Caco-2 (cell line): ENCODE results near the gene MIEN1. TPM values are rescaled to one million over a fixed set of nuclear protein-coding genes. Genes with fewer than 3 reads are reported as not detected.

ENCODE experiments used
- BruUV-seq: library from RNA; stranded (reverse); fragments of 400-500 nt; replicated peaks from 2 replicates; lab custom pipeline; 2021; lab: Mats Ljungman, UMichigan
- CTCF ChIA-PET: fragments of 300-600 bp; sonication (Branson Sonifier 250); formaldehyde crosslinking; loops from one replicate; lab custom pipeline; 2022; ENCODE audit warnings: antibody characterized with exemption; lab: Charles Lee
- POLR2A ChIA-PET: fragments of 300-600 bp; sonication (Branson Sonifier 250); formaldehyde crosslinking; loops from one replicate; lab custom pipeline; 2022; ENCODE audit warnings: antibody characterized with exemption; lab: Charles Lee
- DNase-seq, 2 experiments: peaks; one replicate each; pipeline versions ENCODE4 v3.0.0 to v3.0.0-alpha.2; 2020 to 2022
- H3K27me3 ChIP-seq: replicated peaks from 2 replicates; pipeline ENCODE4 v1.6.0; 2011; ENCODE audit warnings: low read length; ENCODE audit not compliant: control insufficient read depth, insufficient read depth
- H3K36me3 ChIP-seq: 2 replicates; pipeline ENCODE4 v1.5.1; 2011; ENCODE audit warnings: low read length; ENCODE audit not compliant: control insufficient read depth, insufficient read depth
- H3K4me1 ChIP-seq: fragments of 250-450 bp; sonication (Bioruptor Pico); 2 replicates; pipeline ENCODE4 v1.5.1; 2020; ENCODE audit warnings: mild to moderate bottlenecking
- H3K4me3 ChIP-seq: 2 replicates; pipeline ENCODE4 v1.5.1; 2011; ENCODE audit warnings: low read depth, mild to moderate bottlenecking, control low read depth, low read length
- H3K9me3 ChIP-seq: fragments of 250-450 bp; sonication (Bioruptor Pico); 2 replicates; pipeline ENCODE4 v1.5.1; 2020; ENCODE audit warnings: mild to moderate bottlenecking, moderate library complexity
- H3K27ac Mint-ChIP-seq: one replicate; pipeline ENCODE4 v1.8.0; 2022; ENCODE audit warnings: mixed read lengths; ENCODE audit not compliant: unreplicated experiment
- H3K27me3 Mint-ChIP-seq: one replicate; pipeline ENCODE4 v1.8.0; 2022; ENCODE audit warnings: mixed read lengths; ENCODE audit not compliant: insufficient read depth, unreplicated experiment
- H3K36me3 Mint-ChIP-seq: one replicate; pipeline ENCODE4 v1.8.0; 2022; ENCODE audit warnings: mild to moderate bottlenecking, mixed read lengths; ENCODE audit not compliant: insufficient read depth, unreplicated experiment
- H3K4me1 Mint-ChIP-seq: one replicate; pipeline ENCODE4 v1.8.0; 2022; ENCODE audit warnings: low read depth, mixed read lengths; ENCODE audit not compliant: unreplicated experiment
- H3K4me3 Mint-ChIP-seq: one replicate; pipeline ENCODE4 v1.8.0; 2022; ENCODE audit warnings: mild to moderate bottlenecking, moderate library complexity, mixed read lengths; ENCODE audit not compliant: unreplicated experiment
- H3K9me3 Mint-ChIP-seq: one replicate; pipeline ENCODE4 v1.8.0; 2022; ENCODE audit warnings: mixed read lengths; ENCODE audit not compliant: unreplicated experiment
- intact Hi-C: fragments of 100-400 bp; cut with micrococcal nuclease; formaldehyde crosslinking; loops from one replicate; pipeline ENCODE4 v1.10.0; 2022; ENCODE audit not compliant: unreplicated experiment
- total RNA-seq: library from RNA; stranded (reverse); gene quantifications from 2 replicates; pipeline ENCODE4 v1.2.3, GENCODE V29; 2022
- TF ChIP-seq, protein P1 (sequence below), 2 experiments: fragments of 200-600 bp in 1 of 2; IDR thresholded peaks; 1 replicate in 1 of 2; 2 replicates in 1 of 2; pipeline versions ENCODE4 v1.5.1 to v1.8.0; 2011 to 2022; ENCODE audit warnings: antibody characterized with exemption in 1 of 2, control low read depth in 1 of 2, inconsistent platforms in 1 of 2, low read depth in 1 of 2, low read length in 1 of 2, mild to moderate bottlenecking in 1 of 2, moderate library complexity in 1 of 2; ENCODE audit not compliant: insufficient read depth in 1 of 2, severe bottlenecking in 1 of 2, unreplicated experiment in 1 of 2

Gene MIEN1
- total RNA-seq, 1 experiment from 2014 or later: 42.9 TPM

DNA sequence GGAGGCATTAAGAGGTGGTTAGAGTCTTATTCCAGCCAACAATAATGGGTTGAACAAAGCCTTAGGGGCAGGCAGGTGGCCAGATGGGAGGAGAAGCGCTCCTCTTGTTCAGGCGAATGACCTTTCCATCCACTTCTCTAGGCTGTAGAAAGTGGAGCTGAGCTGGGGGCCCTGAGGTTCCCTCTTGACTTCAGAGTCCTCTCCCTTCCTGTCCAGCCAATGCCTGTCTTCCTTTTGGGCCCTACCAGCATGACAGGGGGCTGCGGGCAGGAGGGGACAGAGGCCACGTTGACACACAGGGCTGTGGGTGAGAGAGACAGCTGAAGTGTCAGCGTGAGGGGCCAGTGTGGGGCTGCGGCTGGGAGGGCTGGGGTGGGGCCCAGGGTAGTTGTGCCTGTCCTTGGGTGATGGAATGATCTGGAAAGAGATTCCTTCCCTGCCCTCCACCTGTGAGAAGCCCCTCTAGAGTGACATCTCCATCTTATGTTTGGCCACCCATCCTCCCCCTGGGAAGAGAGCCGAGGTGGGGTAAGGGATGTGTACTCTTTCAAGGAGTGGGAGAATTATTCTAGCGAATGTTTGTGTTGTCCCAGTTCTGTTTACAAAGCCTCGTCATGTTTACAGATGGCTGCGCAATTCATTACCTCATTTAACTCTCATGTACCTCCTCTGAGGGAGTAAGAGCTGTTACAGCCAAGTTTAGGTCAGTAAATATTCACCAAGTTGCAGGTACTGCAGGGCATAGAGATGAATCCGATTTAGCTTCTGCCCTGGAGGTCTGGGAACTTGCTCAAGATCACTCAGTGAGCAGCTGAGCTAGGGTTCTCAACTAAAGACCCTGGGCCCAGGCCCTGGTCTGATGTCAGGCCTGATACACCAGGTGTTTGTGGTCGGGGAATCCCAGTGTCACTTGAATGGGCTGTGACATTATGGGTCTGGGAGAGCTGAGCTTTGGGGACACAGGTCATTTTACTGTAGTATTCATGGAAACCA lies 27.1 kb downstream of the MIEN1 start:
- ChIA-PET CTCF (interaction anchor here (0.5 to 0.6 kb wide), 2 partner anchors 18 to 27 kb away, joined by 3 read pairs; no protein-coding TSS in a partner anchor), POLR2A (interaction anchor here (0.6 kb wide), 1 partner anchor 27 kb away, joined by 11 read pairs; no protein-coding TSS in a partner anchor)
- no peak overlapping the region for H3K4me3 ChIP-seq
- no peaks in the 10 kb centered on the region for H3K9me3 ChIP-seq
- H3K27ac Mint-ChIP-seq: no peak overlapping the region
- no TSS peak for BruUV-seq
- no peaks in the 10 kb centered on the region for H3K9me3 Mint-ChIP-seq
- no peak for DNase-seq
- H3K36me3 ChIP-seq: peaks cover 1% of the 10 kb centered on the region; the same call in 1 of the 2 replicates
- peaks cover 54% of the 10 kb centered on the region for H3K4me1 ChIP-seq
- intact Hi-C loops: no loop called here
- H3K4me1 Mint-ChIP-seq: peaks cover 30% of the 10 kb centered on the region
- H3K4me3 Mint-ChIP-seq: no peak overlapping the region
- no peaks in the 10 kb centered on the region for H3K27me3 ChIP-seq
- H3K36me3 Mint-ChIP-seq: peaks cover 17% of the 10 kb centered on the region
- no peaks in the 10 kb centered on the region for H3K27me3 Mint-ChIP-seq
- TF ChIP-seq, protein P1, sequence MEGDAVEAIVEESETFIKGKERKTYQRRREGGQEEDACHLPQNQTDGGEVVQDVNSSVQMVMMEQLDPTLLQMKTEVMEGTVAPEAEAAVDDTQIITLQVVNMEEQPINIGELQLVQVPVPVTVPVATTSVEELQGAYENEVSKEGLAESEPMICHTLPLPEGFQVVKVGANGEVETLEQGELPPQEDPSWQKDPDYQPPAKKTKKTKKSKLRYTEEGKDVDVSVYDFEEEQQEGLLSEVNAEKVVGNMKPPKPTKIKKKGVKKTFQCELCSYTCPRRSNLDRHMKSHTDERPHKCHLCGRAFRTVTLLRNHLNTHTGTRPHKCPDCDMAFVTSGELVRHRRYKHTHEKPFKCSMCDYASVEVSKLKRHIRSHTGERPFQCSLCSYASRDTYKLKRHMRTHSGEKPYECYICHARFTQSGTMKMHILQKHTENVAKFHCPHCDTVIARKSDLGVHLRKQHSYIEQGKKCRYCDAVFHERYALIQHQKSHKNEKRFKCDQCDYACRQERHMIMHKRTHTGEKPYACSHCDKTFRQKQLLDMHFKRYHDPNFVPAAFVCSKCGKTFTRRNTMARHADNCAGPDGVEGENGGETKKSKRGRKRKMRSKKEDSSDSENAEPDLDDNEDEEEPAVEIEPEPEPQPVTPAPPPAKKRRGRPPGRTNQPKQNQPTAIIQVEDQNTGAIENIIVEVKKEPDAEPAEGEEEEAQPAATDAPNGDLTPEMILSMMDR (IDR thresholded peaks at IDR 0.05; ENCODE audit: insufficient read depth in 1 of 2, low read depth in 1 of 2, low read length in 1 of 2, severe bottlenecking in 1 of 2, unreplicated experiment in 1 of 2): no peak

DNA sequence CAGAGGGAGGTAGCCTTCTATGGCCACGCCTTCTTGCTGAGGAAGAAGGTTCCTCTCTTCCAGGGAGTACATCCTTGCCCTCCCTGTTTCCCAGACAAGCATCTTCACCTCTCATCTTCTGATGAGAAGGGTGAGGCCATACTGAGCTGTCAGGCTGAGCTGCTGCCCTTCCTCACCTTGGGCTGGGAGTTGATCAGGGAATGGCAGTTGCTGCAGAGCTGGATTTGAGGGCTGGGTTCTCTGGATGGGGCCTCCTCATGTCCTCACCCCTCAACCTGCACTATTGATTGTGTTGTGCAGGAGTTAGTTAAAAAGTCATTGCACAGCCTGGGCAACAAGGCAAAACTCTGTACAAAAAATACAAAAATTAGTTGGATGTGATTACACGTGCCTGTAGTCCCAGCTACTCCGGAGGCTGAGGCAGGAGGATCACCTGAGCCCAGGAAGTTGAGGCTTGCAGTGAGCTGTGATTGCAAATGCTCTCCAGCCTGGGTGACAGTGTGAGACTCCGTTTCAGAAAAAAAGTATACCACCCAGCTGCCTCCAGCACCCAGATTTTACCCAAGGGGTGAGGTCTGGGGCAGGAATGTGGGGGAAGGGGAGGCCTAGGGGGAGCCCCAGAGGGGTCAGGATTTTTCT lies 28.4 kb downstream of the MIEN1 start:
- TF ChIP-seq, protein P1 (IDR thresholded peaks at IDR 0.05; ENCODE audit: insufficient read depth in 1 of 2, low read depth in 1 of 2, low read length in 1 of 2, severe bottlenecking in 1 of 2, unreplicated experiment in 1 of 2): no peak
- peaks cover 6% of the 10 kb centered on the region for H3K36me3 Mint-ChIP-seq
- CTCF ChIA-PET: interaction anchor here (0.7 to 0.9 kb wide), 2 partner anchors 28 to 78 kb away, joined by 3 read pairs; no protein-coding TSS in a partner anchor
- Histone ChIP-seq H3K9me3 (no peaks in the 10 kb centered on the region), H3K4me1 (peaks cover 54% of the 10 kb centered on the region), H3K36me3 (peaks cover 1% of the 10 kb centered on the region; the same call in 1 of the 2 replicates), H3K27me3 (no peaks in the 10 kb centered on the region), H3K4me3 (peak overlapping the region; percentile 84)
- H3K27ac Mint-ChIP-seq: no peak overlapping the region
- H3K27me3 Mint-ChIP-seq: no peaks in the 10 kb centered on the region
- DNase-seq: no peak
- peak overlapping the region; percentile 99 for H3K4me3 Mint-ChIP-seq
- H3K9me3 Mint-ChIP-seq: no peaks in the 10 kb centered on the region
- POLR2A ChIA-PET: interaction anchor here (0.6 to 2.7 kb wide), 4 partner anchors 14 to 329 kb away, joined by 3 to 22 read pairs (median 4); partner anchors contain the start of genes MIEN1 and PGAP3
- intact Hi-C loops: no loop called here
- no TSS peak for BruUV-seq
- H3K4me1 Mint-ChIP-seq: peaks cover 30% of the 10 kb centered on the region
